Natural killer cell (primary cell): ENCODE measurements around the gene DMTF1. TPM values are rescaled to one million over a fixed set of nuclear protein-coding genes. Genes with fewer than 3 reads are reported as not detected.
A peak's percentile ranks its signal among the peaks of the same experiment; 100 is the strongest.
"Not testable (repeated sequence)": the region's sequence is repeated elsewhere in the genome, so short reads cannot be mapped to it uniquely, and the experiment has no call there.

Experiments used
- ATAC-seq, 3 donors: fragments of 150-1000 bp in 2 of 3; fragments of 200-7000 bp in 1 of 3; cut with Tn5 transposase; 1 replicate in 1 of 3; 2 replicates in 2 of 3; pipeline ENCODE4 v1.10.0; 2021; ENCODE audit warnings: mild to moderate bottlenecking in 2 of 3, moderate library complexity in 2 of 3
- DNase-seq, 2 donors: peaks; one replicate each; pipeline versions ENCODE4 v3.0.0 to v3.0.0-alpha.2; 2013 to 2021; ENCODE audit warnings: mixed read lengths in 1 of 2
- H3K27ac ChIP-seq: one replicate; pipeline ENCODE4 v1.5.1; 2013; ENCODE audit warnings: mild to moderate bottlenecking, low read length
- H3K27me3 ChIP-seq: one replicate; pipeline ENCODE4 v1.6.1; 2013; ENCODE audit warnings: low read length; ENCODE audit not compliant: control insufficient read depth, insufficient read depth
- H3K36me3 ChIP-seq: one replicate; pipeline ENCODE4 v1.6.1; 2013; ENCODE audit warnings: low read length; ENCODE audit not compliant: control insufficient read depth, insufficient read depth
- H3K4me1 ChIP-seq: one replicate; pipeline ENCODE4 v1.6.1; 2013; ENCODE audit warnings: low read length; ENCODE audit not compliant: control insufficient read depth, insufficient read depth
- H3K4me3 ChIP-seq: one replicate; pipeline ENCODE4 v1.5.1; 2013; ENCODE audit warnings: low read length
- H3K9me3 ChIP-seq: one replicate; pipeline ENCODE4 v1.6.1; 2013; ENCODE audit warnings: low read length; ENCODE audit not compliant: control insufficient read depth, insufficient read depth
- H3K27ac Mint-ChIP-seq, 2 donors: one replicate each; pipeline ENCODE4 v1.8.0; 2022; ENCODE audit warnings: mild to moderate bottlenecking in 2 of 2, mixed read lengths in 2 of 2, moderate library complexity in 1 of 2
- H3K27me3 Mint-ChIP-seq, 2 donors: one replicate each; pipeline ENCODE4 v1.8.0; 2022; ENCODE audit warnings: low read depth in 2 of 2, mixed read lengths in 2 of 2
- H3K36me3 Mint-ChIP-seq: one replicate; pipeline ENCODE4 v1.8.0; 2022; ENCODE audit warnings: mixed read lengths
- H3K4me1 Mint-ChIP-seq, 2 donors: one replicate each; pipeline ENCODE4 v1.8.0; 2022; ENCODE audit warnings: mixed read lengths in 2 of 2
- H3K4me3 Mint-ChIP-seq: one replicate; pipeline ENCODE4 v1.8.0; 2022; ENCODE audit warnings: mild to moderate bottlenecking, moderate library complexity, mixed read lengths
- H3K9me3 Mint-ChIP-seq, 2 donors: one replicate each; pipeline ENCODE4 v1.8.0; 2022; ENCODE audit warnings: mixed read lengths in 2 of 2
- WGBS: methylation state at CpG from one replicate; pipeline ENCODE4 v1.1.7; 2013; ENCODE audit warnings: missing lambda C conversion rate; ENCODE audit not compliant: insufficient coverage; 5-methylcytosine and 5-hydroxymethylcytosine counted together
- intact Hi-C: fragments of 100-400 bp; cut with micrococcal nuclease; formaldehyde crosslinking; loops from one replicate; pipeline ENCODE4 v1.14.2; 2022
- total RNA-seq, 4 donors: library from RNA; stranded (reverse); fragments of 120-200 nt in 1 of 4; gene quantifications; one replicate each; pipeline versions ENCODE4 v1.2.3 to v1.2.4, GENCODE V29; 2013 to 2022
- TF ChIP-seq, protein P1 (sequence below): fragments of 200-600 bp; IDR thresholded peaks from one replicate; pipeline ENCODE4 v1.8.0; 2022; ENCODE audit warnings: antibody characterized with exemption

DMTF1 gene
- total RNA-seq, 3 donors from 2014 or later (not counting 1 experiment from before 2014, with no cell fraction given), result 154 to 178 (median 160) TPM

DNA sequence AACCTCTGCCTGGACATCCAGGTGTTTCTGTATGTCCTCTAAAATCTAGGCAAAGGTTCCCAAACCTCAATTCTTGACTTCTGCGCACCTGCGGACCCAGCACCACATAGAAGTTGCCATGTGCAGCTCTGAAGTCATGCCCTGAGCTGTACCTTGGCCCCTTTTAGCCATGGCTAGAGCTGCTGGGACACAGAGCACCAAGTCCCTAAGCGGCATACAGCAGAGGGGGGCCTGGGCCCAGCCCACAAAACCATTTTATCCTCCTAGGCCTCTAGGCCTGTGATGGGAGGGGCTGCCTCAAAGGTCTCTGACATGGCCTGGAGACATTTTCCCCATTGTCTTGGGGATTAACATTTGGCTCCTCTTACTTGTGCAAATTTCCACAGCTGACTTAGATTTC, 52.7 kb downstream of the DMTF1 start:
- H3K4me3 Mint-ChIP-seq, result no peak overlapping the region
- DNase-seq (no peak), ATAC-seq (no peak)
- intact Hi-C loops, result no loop called here
- H3K36me3 ChIP-seq, result peaks cover 7% of the 10 kb centered on the region
- H3K27ac ChIP-seq, result no peak overlapping the region
- peaks cover 5 to 6% of the 10 kb centered on the region in 2 donors for H3K9me3 Mint-ChIP-seq
- 82% methylated on average over 3 of the region's 3 CpGs for WGBS
- no peaks in the 10 kb centered on the region for H3K27me3 Mint-ChIP-seq
- H3K9me3 ChIP-seq, result peaks cover 16% of the 10 kb centered on the region
- no peak overlapping the region for H3K4me3 ChIP-seq
- peaks cover 67 to 73% of the 10 kb centered on the region in 2 donors for H3K4me1 Mint-ChIP-seq
- TF ChIP-seq, protein P1, sequence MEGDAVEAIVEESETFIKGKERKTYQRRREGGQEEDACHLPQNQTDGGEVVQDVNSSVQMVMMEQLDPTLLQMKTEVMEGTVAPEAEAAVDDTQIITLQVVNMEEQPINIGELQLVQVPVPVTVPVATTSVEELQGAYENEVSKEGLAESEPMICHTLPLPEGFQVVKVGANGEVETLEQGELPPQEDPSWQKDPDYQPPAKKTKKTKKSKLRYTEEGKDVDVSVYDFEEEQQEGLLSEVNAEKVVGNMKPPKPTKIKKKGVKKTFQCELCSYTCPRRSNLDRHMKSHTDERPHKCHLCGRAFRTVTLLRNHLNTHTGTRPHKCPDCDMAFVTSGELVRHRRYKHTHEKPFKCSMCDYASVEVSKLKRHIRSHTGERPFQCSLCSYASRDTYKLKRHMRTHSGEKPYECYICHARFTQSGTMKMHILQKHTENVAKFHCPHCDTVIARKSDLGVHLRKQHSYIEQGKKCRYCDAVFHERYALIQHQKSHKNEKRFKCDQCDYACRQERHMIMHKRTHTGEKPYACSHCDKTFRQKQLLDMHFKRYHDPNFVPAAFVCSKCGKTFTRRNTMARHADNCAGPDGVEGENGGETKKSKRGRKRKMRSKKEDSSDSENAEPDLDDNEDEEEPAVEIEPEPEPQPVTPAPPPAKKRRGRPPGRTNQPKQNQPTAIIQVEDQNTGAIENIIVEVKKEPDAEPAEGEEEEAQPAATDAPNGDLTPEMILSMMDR, result no peak
- H3K36me3 Mint-ChIP-seq, result peaks cover 9% of the 10 kb centered on the region
- H3K4me1 ChIP-seq, result peaks cover 3% of the 10 kb centered on the region
- H3K27ac Mint-ChIP-seq, result no peak overlapping the region
- H3K27me3 ChIP-seq, result no peaks in the 10 kb centered on the region

DNA sequence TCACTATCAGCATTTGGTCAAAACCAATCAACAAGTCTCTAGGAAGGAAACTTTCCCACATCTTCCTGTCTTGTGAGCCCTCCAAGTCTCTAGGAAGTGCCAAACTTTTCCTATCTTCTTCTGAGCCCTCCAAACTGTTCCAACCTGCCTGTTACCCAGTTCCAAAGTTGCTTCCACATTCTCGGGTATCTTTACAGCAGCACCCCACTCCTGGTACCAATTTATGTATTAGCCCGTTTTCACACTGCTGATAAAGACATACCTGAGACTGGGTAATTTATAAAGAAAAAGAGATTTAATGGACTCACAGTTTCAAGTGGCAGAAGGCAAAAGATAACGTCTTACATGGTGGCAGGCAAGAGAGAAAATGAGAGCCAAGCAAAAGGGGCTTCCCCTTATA, 53.4 kb downstream of the DMTF1 start:
- peaks cover 16% of the 10 kb centered on the region for H3K9me3 ChIP-seq
- intact Hi-C loops, H3K4me3 ChIP-seq, H3K27me3 Mint-ChIP-seq, H3K4me3 Mint-ChIP-seq, H3K27ac ChIP-seq, H3K36me3 ChIP-seq, H3K36me3 Mint-ChIP-seq, DNase-seq, ATAC-seq, H3K9me3 Mint-ChIP-seq, H3K27me3 ChIP-seq, H3K4me1 ChIP-seq: not testable (repeated sequence)
- peak overlapping the region; percentile 2 to 25 for H3K27ac Mint-ChIP-seq
- 94% methylated on average over 2 of the region's 3 CpGs for WGBS
- H3K4me1 Mint-ChIP-seq, result peaks cover 64 to 68% of the 10 kb centered on the region in 2 donors

DNA sequence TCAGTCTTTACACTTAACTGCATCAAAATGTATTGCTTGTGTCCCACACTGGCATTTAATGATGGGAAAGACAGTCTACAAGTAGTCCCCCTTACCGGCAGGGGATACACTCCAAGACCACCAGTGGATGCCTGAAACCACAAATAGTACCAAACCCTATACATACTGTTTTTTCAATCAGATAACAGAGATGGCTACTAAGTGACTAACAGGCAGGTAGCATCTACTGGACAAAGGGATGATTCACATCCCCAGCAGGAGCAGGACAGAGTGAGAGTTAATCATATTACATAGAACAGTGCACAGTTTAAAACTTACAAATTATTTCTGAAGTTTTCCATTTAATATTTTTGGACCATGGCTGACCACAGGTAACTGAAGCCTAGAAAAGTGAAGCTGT, 54.1 kb downstream of the DMTF1 start:
- Mint-ChIP-seq H3K27me3 (no peaks in the 10 kb centered on the region), H3K36me3 (peaks cover 9% of the 10 kb centered on the region), H3K4me3 (no peak overlapping the region), H3K9me3 (peaks cover 5 to 6% of the 10 kb centered on the region in 2 donors), H3K27ac (peak overlapping the region; percentile 2 to 25), H3K4me1 (peaks cover 63 to 67% of the 10 kb centered on the region in 2 donors)
- TF ChIP-seq, protein P1, result no peak
- no peak overlapping the region for H3K4me3 ChIP-seq
- peaks cover 2% of the 10 kb centered on the region for H3K36me3 ChIP-seq
- ATAC-seq (no peak), DNase-seq (no peak)
- H3K27ac ChIP-seq, result no peak overlapping the region
- 100% methylated on average over 1 of the region's 1 CpG for WGBS
- peaks cover 16% of the 10 kb centered on the region for H3K9me3 ChIP-seq
- intact Hi-C loops, result no loop called here
- H3K4me1 ChIP-seq, result peaks cover 12% of the 10 kb centered on the region
- H3K27me3 ChIP-seq, result no peaks in the 10 kb centered on the region

DNA sequence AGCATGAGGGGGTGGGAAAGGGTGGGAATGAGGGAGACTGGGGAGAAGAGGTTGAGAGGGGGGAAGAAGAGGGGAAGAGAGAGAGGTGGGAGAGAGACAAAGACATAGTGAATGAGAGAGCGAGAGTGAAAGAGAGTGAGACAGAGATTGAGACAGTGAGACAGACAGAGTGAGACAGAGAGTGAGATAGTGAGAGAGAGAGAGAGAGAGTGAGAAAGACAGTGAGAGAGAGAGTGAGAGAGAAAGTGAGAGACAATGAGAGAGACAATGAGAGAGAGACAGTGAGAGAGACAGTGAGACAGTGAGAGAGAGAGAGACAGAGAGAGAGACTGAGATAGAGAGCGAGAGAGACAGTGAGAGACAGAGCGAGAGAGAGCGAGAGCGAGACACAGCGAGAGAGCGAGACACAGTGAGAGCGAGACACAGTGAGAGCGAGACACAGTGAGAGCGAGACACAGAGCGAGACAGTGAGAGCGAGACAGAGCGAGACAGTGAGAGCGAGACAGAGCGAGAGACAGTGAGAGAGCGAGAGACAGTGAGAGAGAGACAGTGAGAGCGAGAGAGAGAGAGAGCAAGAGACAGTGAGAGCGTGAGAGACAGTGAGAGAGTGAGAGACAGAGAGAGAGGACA, 57.2 kb downstream of the DMTF1 start:
- intact Hi-C loops, result no loop called here
- no peak overlapping the region for H3K27ac ChIP-seq
- no peaks in the 10 kb centered on the region for H3K36me3 ChIP-seq
- ATAC-seq (no peak), DNase-seq (no peak)
- Mint-ChIP-seq H3K9me3 (peaks cover 5 to 6% of the 10 kb centered on the region in 2 donors), H3K36me3 (peaks cover 9% of the 10 kb centered on the region), H3K27ac (peak overlapping the region in 1 of 2 donors; percentile 35), H3K4me1 (peaks cover 68 to 74% of the 10 kb centered on the region in 2 donors), H3K27me3 (no peaks in the 10 kb centered on the region), H3K4me3 (no peak overlapping the region)
- no peak overlapping the region for H3K4me3 ChIP-seq
- 94% methylated on average over 18 of the region's 18 CpGs for WGBS
- peaks cover 16% of the 10 kb centered on the region for H3K9me3 ChIP-seq
- TF ChIP-seq, protein P1, result no peak
- H3K27me3 ChIP-seq, result no peaks in the 10 kb centered on the region
- H3K4me1 ChIP-seq, result peaks cover 28% of the 10 kb centered on the region
